Astrocyte of the hippocampus (primary cell): ENCODE results near the gene NCAPG2.
"Not testable (repeated sequence)": the region's sequence is repeated elsewhere in the genome, so short reads cannot be mapped to it uniquely, and the experiment has no call there.

Experiments used
- DNase-seq: peaks from one replicate; pipeline ENCODE4 v3.0.0; 2011; ENCODE audit warnings: low read depth, low spot score

The NCAPG2 gene

GRCh38 chr7:158666966-158667678 lies 37.5 kb downstream of the NCAPG2 start:
- not testable (repeated sequence) for DNase-seq

GRCh38 chr7:158666401-158666800 lies 38.2 kb downstream of the NCAPG2 start:
- no peak for DNase-seq

- DNase-seq, result no peak
These were observed 40.2 kb downstream of the NCAPG2 start for GRCh38 chr7:158664406-158664805.

GRCh38 chr7:158663428-158663741 lies 41.2 kb downstream of the NCAPG2 start:
- no peak for DNase-seq

GRCh38 chr7:158662610-158663427 lies 41.8 kb downstream of the NCAPG2 start:
- DNase-seq, result no peak

- no peak for DNase-seq
These were observed 46.1 kb downstream of the NCAPG2 start for GRCh38 chr7:158658475-158658874.

GRCh38 chr7:158657189-158657746 lies 47.3 kb downstream of the NCAPG2 start:
- no peak for DNase-seq

- DNase-seq, result no peak
These were observed 48.6 kb downstream of the NCAPG2 start for GRCh38 chr7:158655931-158656441.

- DNase-seq, result no peak
These were observed 49.1 kb downstream of the NCAPG2 start for GRCh38 chr7:158655507-158655906.

GRCh38 chr7:158651968-158652565 lies 52.5 kb downstream of the NCAPG2 start:
- DNase-seq, result no peak

- DNase-seq, result peak; percentile 83
These were observed 53.8 kb downstream of the NCAPG2 start for GRCh38 chr7:158650821-158651225.

- peak; percentile 74 for DNase-seq
These were observed 55.3 kb downstream of the NCAPG2 start for GRCh38 chr7:158649279-158649678.

GRCh38 chr7:158648787-158649186 lies 55.8 kb downstream of the NCAPG2 start:
- DNase-seq, result no peak

GRCh38 chr7:158648168-158648567 lies 56.4 kb downstream of the NCAPG2 start:
- DNase-seq, result no peak

- no peak for DNase-seq
These were observed 57.2 kb downstream of the NCAPG2 start for GRCh38 chr7:158647475-158647792.

- no peak for DNase-seq
These were observed 57.7 kb downstream of the NCAPG2 start for GRCh38 chr7:158646766-158647474.

- no peak for DNase-seq
These were observed 58.8 kb downstream of the NCAPG2 start for GRCh38 chr7:158645842-158646241.

- DNase-seq, result no peak
These were observed 62.5 kb downstream of the NCAPG2 start for GRCh38 chr7:158642149-158642548.

- DNase-seq, result no peak
These were observed 66.6 kb downstream of the NCAPG2 start for GRCh38 chr7:158638001-158638400.

GRCh38 chr7:158633055-158633956 lies 71.3 kb downstream of the NCAPG2 start:
- no peak for DNase-seq
